NCI-H2081 treated with DMSO at 0.1 percent for 48 hours (cell line): ENCODE data around the gene SHISA6.

Experiments
- DNase-seq: peaks from one replicate; lab custom pipeline; 2025; lab: John Stamatoyannopoulos, UW

Gene SHISA6

GRCh38 chr17:11598274-11599221 is 357.5 kb downstream of the SHISA6 start, which contains the start of gene DNAH9:
TSS of gene DNAH9 (plus strand) at chr17:11598470. CDS start at chr17:11598499, 29 bp downstream.
- no peak for DNase-seq

GRCh38 chr17:11601661-11602060 is 360.6 kb downstream of the SHISA6 start:
- no peak for DNase-seq

- DNase-seq: no peak
Measured at GRCh38 chr17:11608396-11608795, 367.4 kb downstream of the SHISA6 start.

- DNase-seq: no peak
Measured at GRCh38 chr17:11610999-11611566, 370.1 kb downstream of the SHISA6 start.

GRCh38 chr17:11612956-11613355 is 371.9 kb downstream of the SHISA6 start:
- no peak for DNase-seq
